ENCODE measurements around the gene ADARB2. TPM values are rescaled to one million over a fixed set of nuclear protein-coding genes. Genes with fewer than 3 reads are reported as not detected.
"Not testable (repeated sequence)": the region's sequence is repeated elsewhere in the genome, so short reads cannot be mapped to it uniquely, and the experiment has no call there.

Gene ADARB2
- total RNA-seq, 4 donors from 2014 or later, result 0.80 to 4.9 (median 2.3) TPM

- no peak for DNase-seq
- intact Hi-C loops (cut with DNase I; ENCODE audit: low total_unique reads), result loop anchor here (5.0 kb wide), 1 partner anchor 1093 kb away; no protein-coding TSS in a partner anchor
Observed at GRCh38 chr10:1249142-1249920, 488.0 kb downstream of the ADARB2 start.

GRCh38 chr10:1248262-1248630, 489.1 kb downstream of the ADARB2 start:
- H3K4me3 ChIP-seq; H3K36me3 ChIP-seq; H3K9me3 ChIP-seq; H3K27me3 ChIP-seq; H3K4me1 ChIP-seq; in situ Hi-C loops (cut with MboI; ENCODE audit: low pct_ligation_motif_present in 1 of 4, low pct_unique_long_range_greater_than_20kb in 1 of 4, low sequenced_read_pairs in 3 of 4); H3K27ac ChIP-seq; DNase-seq: not testable (repeated sequence)
- intact Hi-C loops (cut with DNase I; ENCODE audit: low total_unique reads), result loop anchor here (5.0 kb wide), 1 partner anchor 1094 kb away; no protein-coding TSS in a partner anchor
- 48 to 100% methylated on average over 1 to 13 of the region's 13 CpGs for WGBS, 2 donors (ENCODE audit: low coverage in 1 of 2)

More at GRCh38 chr10:1249142-1249920, 488.0 kb downstream of the ADARB2 start:
- TF ChIP-seq CTCF (IDR thresholded peaks at IDR 0.05) (no peak), POLR2A (IDR thresholded peaks at IDR 0.05) (no peak), EP300 (IDR thresholded peaks at IDR 0.05; ENCODE audit: low read depth) (no peak), POLR2AphosphoS5 (IDR thresholded peaks at IDR 0.05) (no peak)
- no peak overlapping the region for H3K27ac ChIP-seq
- H3K4me3 ChIP-seq, result no peak overlapping the region
- WGBS, 2 donors (ENCODE audit: low coverage in 1 of 2), result 57 to 61% methylated on average over 7 of the region's 7 CpGs
- H3K27me3 ChIP-seq, result peaks cover 8% of the 10 kb centered on the region
- in situ Hi-C loops (cut with MboI; ENCODE audit: low pct_ligation_motif_present in 1 of 4, low pct_unique_long_range_greater_than_20kb in 1 of 4, low sequenced_read_pairs in 3 of 4), result no loop called here
- no peaks in the 10 kb centered on the region for H3K36me3 ChIP-seq
- no peaks in the 10 kb centered on the region for H3K9me3 ChIP-seq
- no peaks in the 10 kb centered on the region for H3K4me1 ChIP-seq

GRCh38 chr10:1247598-1248261, 489.6 kb downstream of the ADARB2 start:
- in situ Hi-C loops (cut with MboI; ENCODE audit: low pct_ligation_motif_present in 1 of 4, low pct_unique_long_range_greater_than_20kb in 1 of 4, low sequenced_read_pairs in 3 of 4), result no loop called here
- no peak for DNase-seq
- no peaks in the 10 kb centered on the region for H3K4me1 ChIP-seq
- no peak overlapping the region for H3K4me3 ChIP-seq
- TF ChIP-seq EP300 (IDR thresholded peaks at IDR 0.05; ENCODE audit: low read depth) (no peak), POLR2A (IDR thresholded peaks at IDR 0.05) (no peak), CTCF (IDR thresholded peaks at IDR 0.05) (no peak), POLR2AphosphoS5 (IDR thresholded peaks at IDR 0.05) (no peak)
- peaks cover 8% of the 10 kb centered on the region for H3K27me3 ChIP-seq
- no peaks in the 10 kb centered on the region for H3K36me3 ChIP-seq
- no peaks in the 10 kb centered on the region for H3K9me3 ChIP-seq
- intact Hi-C loops (cut with DNase I; ENCODE audit: low total_unique reads), result loop anchor here (5.0 kb wide), 1 partner anchor 1095 kb away; no protein-coding TSS in a partner anchor
- 79 to 91% methylated on average over 4 to 17 of the region's 17 CpGs for WGBS, 2 donors (ENCODE audit: low coverage in 1 of 2)
- H3K27ac ChIP-seq, result no peak overlapping the region

GRCh38 chr10:1244493-1244892, 492.8 kb downstream of the ADARB2 start:
- Histone ChIP-seq H3K4me3 (no peak overlapping the region), H3K27ac (no peak overlapping the region), H3K27me3 (peaks cover 23% of the 10 kb centered on the region), H3K4me1 (no peaks in the 10 kb centered on the region), H3K9me3 (no peaks in the 10 kb centered on the region), H3K36me3 (no peaks in the 10 kb centered on the region)
- WGBS, 2 donors (ENCODE audit: low coverage in 1 of 2), result 91 to 92% methylated on average over 9 to 18 of the region's 18 CpGs
- in situ Hi-C loops (cut with MboI; ENCODE audit: low pct_ligation_motif_present in 1 of 4, low pct_unique_long_range_greater_than_20kb in 1 of 4, low sequenced_read_pairs in 3 of 4) (no loop called here), intact Hi-C loops (cut with DNase I; ENCODE audit: low total_unique reads) (no loop called here)
- DNase-seq, result no peak
- TF ChIP-seq CTCF (IDR thresholded peaks at IDR 0.05), result no peak
- TF ChIP-seq POLR2AphosphoS5 (IDR thresholded peaks at IDR 0.05), result no peak
- TF ChIP-seq POLR2A (IDR thresholded peaks at IDR 0.05), result no peak
- no peak for TF ChIP-seq EP300 (IDR thresholded peaks at IDR 0.05; ENCODE audit: low read depth)
